Heart left ventricle (tissue), 16 donors: ENCODE data around the gene ADI1. TPM values are rescaled to one million over a fixed set of nuclear protein-coding genes. Genes with fewer than 3 reads are reported as not detected.

Source experiments
- ATAC-seq, 4 donors: fragments of 200-7000 bp; cut with Tn5 transposase; one replicate each; pipeline ENCODE4 v1.9.1; 2020 to 2022; ENCODE audit warnings: moderate library complexity in 4 of 4, mild to moderate bottlenecking in 3 of 4, moderate number of reproducible peaks in 1 of 4
- DNase-seq, 5 donors: peaks; one replicate each; pipeline ENCODE4 v3.0.0-alpha.2; 2020
- H3K27ac ChIP-seq, 12 donors: fragments of 200-600 bp; sonication (generic) in 4 of 12; one replicate each; pipeline versions ENCODE4 v1.5.0 to v1.8.0; 2016 to 2022; ENCODE audit warnings: mild to moderate bottlenecking in 2 of 12
- H3K27me3 ChIP-seq, 9 donors: fragments of 200-600 bp; sonication (generic) in 2 of 9; one replicate each; pipeline versions ENCODE4 v1.5.1 to v1.8.0; 2016 to 2022; ENCODE audit warnings: mild to moderate bottlenecking in 3 of 9
- H3K36me3 ChIP-seq, 9 donors: fragments of 200-600 bp; sonication (generic) in 2 of 9; one replicate each; pipeline versions ENCODE4 v1.5.0 to v1.8.0; 2018 to 2022; ENCODE audit warnings: mild to moderate bottlenecking in 2 of 9
- H3K4me1 ChIP-seq, 12 donors: fragments of 200-600 bp; sonication (generic) in 4 of 12; one replicate each; pipeline versions ENCODE4 v1.5.0 to v1.8.0; 2016 to 2022; ENCODE audit warnings: mild to moderate bottlenecking in 3 of 12
- H3K4me3 ChIP-seq, 12 donors: fragments of 200-600 bp; sonication (generic) in 4 of 12; one replicate each; pipeline versions ENCODE4 v1.5.0 to v1.8.0; 2017 to 2022; ENCODE audit warnings: mild to moderate bottlenecking in 9 of 12, moderate library complexity in 4 of 12
- H3K9me3 ChIP-seq, 12 donors: fragments of 200-600 bp; sonication (generic) in 4 of 12; one replicate each; pipeline versions ENCODE4 v1.5.0 to v1.8.0; 2016 to 2022; ENCODE audit warnings: mild to moderate bottlenecking in 1 of 12
- CTCF ChIP-seq, 12 donors: fragments of 200-600 bp; sonication (generic) in 4 of 12; IDR thresholded peaks; one replicate each; pipeline versions ENCODE4 v1.5.0 to v1.8.0; 2018 to 2022; ENCODE audit warnings: antibody characterized with exemption in 12 of 12, mild to moderate bottlenecking in 5 of 12
- POLR2A ChIP-seq, 2 donors: fragments of 450-650 bp; IDR thresholded peaks; one replicate each; pipeline ENCODE4 v1.6.1; 2017; ENCODE audit warnings: antibody characterized with exemption in 2 of 2, mild to moderate bottlenecking in 2 of 2, moderate library complexity in 2 of 2
- WGBS, 4 donors: extraction: QIAGEN DNeasy Blood & Tissue Kit in 2 of 4; methylation state at CpG; one replicate each; pipeline versions ENCODE4 v1.1.5 to v1.1.7; 2013 to 2018; 5-methylcytosine and 5-hydroxymethylcytosine counted together
- intact Hi-C, 10 donors: fragments of 100-400 bp; cut with DNase I; formaldehyde crosslinking; loops; one replicate each; pipeline versions ENCODE4 v1.11.1 to v1.14.2; 2022
- polyA plus RNA-seq, 2 donors: library from polyadenylated mRNA; stranded (reverse); fragments of 200-250 nt; gene quantifications; one replicate each; pipeline ENCODE4 v1.2.3, GENCODE V29; 2013
- total RNA-seq, 9 donors: library from RNA; depleted of rRNA in 2 of 9; stranded (reverse); fragments of >200 nt in 2 of 9; fragmentation: NEBNext Ultra II Directional in 3 of 9; extraction: Animal tissue kit (Norgen Biotek cat#: 25700) in 3 of 9; gene quantifications; one replicate each; pipeline versions ENCODE4 v1.1.0 to v1.2.4, GENCODE V29; 2016 to 2023
- donor health status: ischemic (EF 13 %, LVEDD 7.1; RV severe dilation, severe dysfunction).
- donor health status: healthy with polysubstance abuse.
- donor health status: DM: no; HTN: yes; CAD: no.
- donor health status: DM: no; HTN: no; CAD: no.
- donor health status: ischemic (EF 25% LVEDD 6.9; RV normal size, moderate dysfunction).
- donor health status: ischemic (EF 25% LVEDD 5.7; RV mildly dilated, moderate dysfunction).
- donor health status: healthy.
- donor health status: DM: yes; HTN: yes; CAD: no.
- donor health status: ischemic (EF 35%, LVEDD 5.7; RV mildly dilated, moderate dysfunction).
- donor health status: nonischemic (EF 11% LVEDD 7.7; RV severe dilation, severe dysfunction).
- donor health status: DM: yes; HTN: yes; CAD: no.
- donor health status: PGD.
- donor health status: ischemic (EF 29% LVEDD 5.4; RV normal size, mild dysfunction).
- donor health status: nonischemic (EF 23%, LVEDD 6.1; RV moderate dilation, normal function).

ADI1 gene
- total and polyA plus RNA-seq, 11 donors = 69.2 to 200 (median 166) TPM

- intact Hi-C loops = loop anchor here in 2 of 10 donors (5.0 kb wide), 2 partner anchors 40 to 50 kb away; no protein-coding TSS in a partner anchor
- H3K36me3 ChIP-seq = peaks cover 0 to 93% (median 54%) of the 10 kb centered on the region in 9 donors
Observed at GRCh38 chr2:3472296-3472695, 47.0 kb downstream of the ADI1 start.

GRCh38 chr2:3470856-3471737 is 48.2 kb downstream of the ADI1 start:
- 51 to 69% (median 59%) methylated on average over 17 of the region's 17 CpGs for WGBS, 4 donors
- no peak for TF ChIP-seq CTCF (IDR thresholded peaks at IDR 0.05)
- TF ChIP-seq POLR2A (IDR thresholded peaks at IDR 0.05) = no peak
- no peak for DNase-seq

More at GRCh38 chr2:3472296-3472695, 47.0 kb downstream of the ADI1 start:
- Histone ChIP-seq H3K27ac (peak overlapping the region; percentile 17 to 95 (median 84)), H3K4me3 (no peak overlapping the region), H3K27me3 (no peaks in the 10 kb centered on the region), H3K9me3 (no peaks in the 10 kb centered on the region), H3K4me1 (peaks cover 9 to 51% (median 33%) of the 10 kb centered on the region in 12 donors)
- ATAC-seq = peak in 1 of 4 donors; percentile 8
- 69 to 80% (median 77%) methylated on average over 10 of the region's 10 CpGs for WGBS, 4 donors
- no peak for DNase-seq
- no peak for TF ChIP-seq CTCF (IDR thresholded peaks at IDR 0.05)
- TF ChIP-seq POLR2A (IDR thresholded peaks at IDR 0.05) = no peak

GRCh38 chr2:3470166-3470651 is 49.1 kb downstream of the ADI1 start:
- peak; percentile 83 to 85 (median 84) for ATAC-seq
- WGBS, 4 donors = 21 to 49% (median 31%) methylated on average over 11 to 17 of the region's 17 CpGs
- intact Hi-C loops = loop anchor here in 3 of 10 donors (2.0 to 5.0 kb wide), 3 partner anchors 42 to 52 kb away; partner anchors contain the start of gene ADI1 (in 1 of the 3)
- peak; percentile 77 to 94 (median 90) for DNase-seq
- Histone ChIP-seq H3K36me3 (peaks cover 0 to 94% (median 52%) of the 10 kb centered on the region in 9 donors), H3K4me3 (no peak overlapping the region), H3K27ac (peak overlapping the region; percentile 76 to 95 (median 84)), H3K4me1 (peaks cover 9 to 66% (median 43%) of the 10 kb centered on the region in 12 donors), H3K27me3 (no peaks in the 10 kb centered on the region), H3K9me3 (no peaks in the 10 kb centered on the region)
- TF ChIP-seq CTCF (IDR thresholded peaks at IDR 0.05) = no peak
- peak in 1 of 2 donors; percentile 31 for TF ChIP-seq POLR2A (IDR thresholded peaks at IDR 0.05)

More at GRCh38 chr2:3470856-3471737, 48.2 kb downstream of the ADI1 start:
- H3K9me3 ChIP-seq = no peaks in the 10 kb centered on the region
- peak in 2 of 4 donors; percentile 25 to 51 for ATAC-seq
- peak overlapping the region; percentile 76 to 95 (median 84) for H3K27ac ChIP-seq
- no peak overlapping the region for H3K4me3 ChIP-seq
- peaks cover 9 to 58% (median 39%) of the 10 kb centered on the region in 12 donors for H3K4me1 ChIP-seq
- peaks cover 0 to 94% (median 54%) of the 10 kb centered on the region in 9 donors for H3K36me3 ChIP-seq
- no peaks in the 10 kb centered on the region for H3K27me3 ChIP-seq
- intact Hi-C loops = loop anchor here in 3 of 10 donors (2.0 to 5.0 kb wide), 3 partner anchors 41 to 51 kb away; partner anchors contain the start of gene ADI1 (in 1 of the 3)
